Measurements from ENCODE around the gene FAM168B.

FAM168B gene

DNA sequence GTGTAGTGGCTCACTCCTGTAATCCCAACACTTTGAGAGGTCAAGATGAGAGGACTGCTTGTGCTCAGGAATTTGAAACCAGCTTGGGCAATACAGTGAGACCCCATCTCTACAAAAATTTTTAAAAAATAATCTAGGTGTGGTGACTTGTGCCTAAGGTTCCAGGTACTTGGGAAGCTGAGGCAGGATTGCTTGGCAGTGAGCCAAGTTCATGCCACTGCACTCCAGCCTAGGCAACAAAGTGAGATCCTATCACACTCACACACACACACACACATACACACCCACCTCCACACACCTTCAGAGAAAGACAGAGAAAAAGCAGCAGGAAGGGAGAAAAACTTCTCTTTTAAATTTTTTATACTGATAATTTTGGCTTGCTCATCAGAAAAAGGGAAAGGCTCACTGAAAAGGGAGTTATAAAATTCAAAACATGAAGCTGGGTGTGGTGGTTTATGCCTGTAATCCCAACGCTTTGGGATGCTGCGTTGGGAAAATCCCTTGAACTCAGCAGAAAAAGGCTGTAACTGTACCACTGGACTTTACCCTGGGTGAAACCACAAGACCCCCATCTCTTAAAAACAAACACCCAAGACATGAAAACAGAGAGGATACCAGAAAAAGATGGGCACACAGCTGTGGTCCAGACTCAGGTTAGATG is 25.7 kb downstream of the FAM168B start:
- Histone ChIP-seq H3K36me3 (ENCODE audit: insufficient read depth, low read length) (peaks cover 68% of the 10 kb centered on the region), H3K9me3 (ENCODE audit: low read depth, low read length) (no peaks in the 10 kb centered on the region), H3K27ac (no peak overlapping the region), H3K9ac (ENCODE audit: insufficient read length) (no peak overlapping the region), H3K4me3 (no peak overlapping the region)
- TF ChIP-seq EZH2 (IDR thresholded peaks at IDR 0.05) (no peak), FOXP2 (optimal IDR thresholded peaks at IDR 0.05; ENCODE audit: control extremely low read depth, extremely low read length, insufficient read depth) (no peak), POLR2AphosphoS5 (IDR thresholded peaks at IDR 0.05; ENCODE audit: borderline replicate concordance, low read depth, low read length) (no peak)
- no peak for DNase-seq (ENCODE audit: low read depth, low spot score)

DNA sequence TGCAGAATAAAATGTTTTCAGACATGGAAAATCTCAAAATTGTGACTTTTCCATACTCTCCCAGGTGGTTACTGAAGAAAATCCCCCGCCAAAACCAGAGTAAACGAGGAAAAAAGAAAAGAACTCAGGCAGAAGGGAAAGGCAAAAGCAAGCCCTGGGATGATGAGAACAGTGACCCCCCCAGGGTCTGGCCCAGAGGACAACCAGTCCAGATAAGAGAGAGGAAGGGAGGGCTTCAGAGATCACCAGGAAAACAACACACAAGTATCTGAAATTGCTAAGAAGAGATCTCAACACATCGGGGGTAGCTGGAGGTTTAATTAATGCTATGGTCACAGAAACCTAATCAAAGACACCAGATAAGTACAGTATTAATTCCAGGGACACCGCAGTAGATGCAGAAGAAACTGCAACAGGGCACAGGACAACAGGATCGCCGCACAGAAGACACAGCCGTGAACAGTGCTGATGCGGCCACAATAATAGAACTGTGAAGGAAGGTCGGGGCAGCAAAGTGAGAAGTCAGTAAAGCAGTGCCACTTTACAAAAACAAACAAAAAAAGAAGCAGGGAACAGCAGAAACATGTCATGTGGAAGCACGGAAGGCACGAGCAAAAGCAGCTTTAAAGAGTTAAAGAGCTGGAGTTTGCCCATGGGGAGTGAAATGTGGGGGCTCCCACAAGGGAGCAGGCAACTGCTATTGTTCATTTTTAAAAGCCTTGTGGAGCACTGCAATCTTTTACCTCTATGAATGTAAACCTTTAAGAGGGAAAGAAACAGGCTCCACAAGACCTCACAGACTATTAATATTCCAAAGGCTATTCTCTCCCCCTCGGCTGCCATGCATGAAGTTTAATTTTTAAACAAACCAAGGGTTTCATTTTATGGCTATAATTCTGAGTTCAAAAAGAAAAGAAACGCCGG is 28.4 kb downstream of the FAM168B start:
- no peaks in the 10 kb centered on the region for H3K9me3 ChIP-seq (ENCODE audit: low read depth, low read length)
- DNase-seq (ENCODE audit: low read depth, low spot score) = no peak
- TF ChIP-seq FOXP2 (optimal IDR thresholded peaks at IDR 0.05; ENCODE audit: control extremely low read depth, extremely low read length, insufficient read depth) = no peak
- TF ChIP-seq EZH2 (IDR thresholded peaks at IDR 0.05) = no peak
- TF ChIP-seq POLR2AphosphoS5 (IDR thresholded peaks at IDR 0.05; ENCODE audit: borderline replicate concordance, low read depth, low read length) = no peak
- H3K36me3 ChIP-seq (ENCODE audit: insufficient read depth, low read length) = peaks cover 66% of the 10 kb centered on the region
- H3K4me3 ChIP-seq = no peak overlapping the region
- H3K27ac ChIP-seq = no peak overlapping the region
- H3K9ac ChIP-seq (ENCODE audit: insufficient read length) = no peak overlapping the region

GRCh38 chr2:131063501-131064283 is 29.6 kb downstream of the FAM168B start:
- H3K27ac ChIP-seq = no peak overlapping the region
- no peak for TF ChIP-seq EZH2 (IDR thresholded peaks at IDR 0.05)
- no peak for TF ChIP-seq POLR2AphosphoS5 (IDR thresholded peaks at IDR 0.05; ENCODE audit: borderline replicate concordance, low read depth, low read length)
- no peak for TF ChIP-seq FOXP2 (optimal IDR thresholded peaks at IDR 0.05; ENCODE audit: control extremely low read depth, extremely low read length, insufficient read depth)
- no peaks in the 10 kb centered on the region for H3K9me3 ChIP-seq (ENCODE audit: low read depth, low read length)
- H3K9ac ChIP-seq (ENCODE audit: insufficient read length) = no peak overlapping the region
- no peak overlapping the region for H3K4me3 ChIP-seq
- DNase-seq (ENCODE audit: low read depth, low spot score) = no peak
- H3K36me3 ChIP-seq (ENCODE audit: insufficient read depth, low read length) = peaks cover 68% of the 10 kb centered on the region

GRCh38 chr2:131058920-131059319 is 34.3 kb downstream of the FAM168B start:
- Histone ChIP-seq H3K36me3 (ENCODE audit: insufficient read depth, low read length) (peaks cover 88% of the 10 kb centered on the region), H3K9ac (ENCODE audit: insufficient read length) (no peak overlapping the region), H3K9me3 (ENCODE audit: low read depth, low read length) (no peaks in the 10 kb centered on the region), H3K4me3 (no peak overlapping the region), H3K27ac (no peak overlapping the region)
- TF ChIP-seq POLR2AphosphoS5 (IDR thresholded peaks at IDR 0.05; ENCODE audit: borderline replicate concordance, low read depth, low read length) = no peak
- no peak for TF ChIP-seq FOXP2 (optimal IDR thresholded peaks at IDR 0.05; ENCODE audit: control extremely low read depth, extremely low read length, insufficient read depth)
- TF ChIP-seq EZH2 (IDR thresholded peaks at IDR 0.05) = no peak
- DNase-seq (ENCODE audit: low read depth, low spot score) = no peak

GRCh38 chr2:131058214-131058843 is 34.9 kb downstream of the FAM168B start:
- Histone ChIP-seq H3K27ac (no peak overlapping the region), H3K36me3 (ENCODE audit: insufficient read depth, low read length) (peaks cover 89% of the 10 kb centered on the region), H3K4me3 (no peak overlapping the region), H3K9me3 (ENCODE audit: low read depth, low read length) (no peaks in the 10 kb centered on the region), H3K9ac (ENCODE audit: insufficient read length) (no peak overlapping the region)
- TF ChIP-seq FOXP2 (optimal IDR thresholded peaks at IDR 0.05; ENCODE audit: control extremely low read depth, extremely low read length, insufficient read depth) = no peak
- no peak for TF ChIP-seq POLR2AphosphoS5 (IDR thresholded peaks at IDR 0.05; ENCODE audit: borderline replicate concordance, low read depth, low read length)
- no peak for TF ChIP-seq EZH2 (IDR thresholded peaks at IDR 0.05)
- DNase-seq (ENCODE audit: low read depth, low spot score) = no peak

DNA sequence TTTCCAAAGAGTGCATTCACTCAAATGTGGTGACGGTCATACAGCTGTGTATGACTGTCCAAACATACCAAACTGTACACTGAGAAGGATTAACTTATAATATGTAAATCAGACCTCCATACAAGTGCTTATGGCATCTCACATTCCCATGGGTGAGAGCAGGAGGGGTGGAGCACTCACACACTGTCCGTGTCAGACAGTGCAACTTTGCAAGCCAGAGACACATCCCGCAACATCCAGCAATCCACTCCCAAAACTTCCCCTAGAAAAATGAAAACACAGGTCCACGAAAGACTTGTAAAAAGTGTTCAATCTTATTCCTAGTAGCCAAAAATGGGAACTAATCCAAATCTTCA is 36.4 kb downstream of the FAM168B start:
- H3K9me3 ChIP-seq (ENCODE audit: low read depth, low read length) = no peaks in the 10 kb centered on the region
- no peak overlapping the region for H3K9ac ChIP-seq (ENCODE audit: insufficient read length)
- H3K27ac ChIP-seq = no peak overlapping the region
- DNase-seq (ENCODE audit: low read depth, low spot score) = no peak
- peaks cover 90% of the 10 kb centered on the region for H3K36me3 ChIP-seq (ENCODE audit: insufficient read depth, low read length)
- H3K4me3 ChIP-seq = no peak overlapping the region
- TF ChIP-seq POLR2AphosphoS5 (IDR thresholded peaks at IDR 0.05; ENCODE audit: borderline replicate concordance, low read depth, low read length) (no peak), FOXP2 (optimal IDR thresholded peaks at IDR 0.05; ENCODE audit: control extremely low read depth, extremely low read length, insufficient read depth) (no peak), EZH2 (IDR thresholded peaks at IDR 0.05) (no peak)

DNA sequence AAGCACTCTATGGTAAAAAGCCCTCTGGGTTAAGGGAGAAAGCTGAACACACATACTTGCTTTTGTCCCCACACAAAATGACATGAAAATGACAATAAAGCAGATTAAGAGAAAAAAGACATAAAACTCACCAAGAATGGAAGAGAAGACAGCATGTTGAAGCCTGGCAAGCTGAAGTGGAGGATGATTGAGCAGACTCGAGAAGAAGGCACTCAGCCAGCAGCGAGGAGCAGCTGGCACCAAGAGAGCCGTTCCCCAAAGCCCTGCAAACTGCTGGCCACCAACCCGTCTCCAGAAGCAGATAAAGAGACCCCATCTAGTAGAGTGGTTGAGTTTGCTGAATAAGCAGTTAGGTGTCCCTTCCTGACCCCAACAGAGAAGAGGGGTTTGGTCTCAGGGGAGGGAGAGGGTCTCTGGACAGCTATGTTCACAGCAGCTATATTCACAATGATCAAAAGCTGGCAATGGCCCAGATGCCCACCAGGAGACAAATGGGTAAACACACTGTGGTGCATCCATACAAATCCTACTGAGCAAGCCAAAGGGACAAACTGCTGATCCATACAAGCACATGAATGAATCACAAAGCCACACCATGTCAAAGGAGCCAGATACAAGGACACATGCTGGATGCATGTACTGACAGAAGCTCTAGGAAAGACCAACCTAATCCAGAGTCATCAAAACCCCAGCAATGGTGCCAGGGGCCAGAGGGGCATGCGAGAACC is 36.9 kb downstream of the FAM168B start:
- Histone ChIP-seq H3K4me3 (no peak overlapping the region), H3K27ac (no peak overlapping the region), H3K9me3 (ENCODE audit: low read depth, low read length) (no peaks in the 10 kb centered on the region), H3K36me3 (ENCODE audit: insufficient read depth, low read length) (peaks cover 90% of the 10 kb centered on the region), H3K9ac (ENCODE audit: insufficient read length) (no peak overlapping the region)
- TF ChIP-seq EZH2 (IDR thresholded peaks at IDR 0.05) (no peak), POLR2AphosphoS5 (IDR thresholded peaks at IDR 0.05; ENCODE audit: borderline replicate concordance, low read depth, low read length) (no peak), FOXP2 (optimal IDR thresholded peaks at IDR 0.05; ENCODE audit: control extremely low read depth, extremely low read length, insufficient read depth) (no peak)
- DNase-seq (ENCODE audit: low read depth, low spot score) = no peak

Data from SK-N-MC (cell line).